Midbrain (tissue), 1 donor: ENCODE data around the gene MUC15.

ENCODE experiments used
- DNase-seq: peaks from one replicate; lab custom pipeline; 2025; lab: John Stamatoyannopoulos, UW

Gene MUC15

GRCh38 chr11:26573896-26574295 is 1.8 kb upstream of the MUC15 start:
- no peak for DNase-seq

- no peak for DNase-seq
These were observed 823 bp upstream of the MUC15 start for GRCh38 chr11:26572770-26573402.

- DNase-seq = no peak
These were observed 2.4 kb downstream of the MUC15 start for GRCh38 chr11:26569646-26570045.

GRCh38 chr11:26558190-26558589 is 13.9 kb downstream of the MUC15 start:
- no peak for DNase-seq

- DNase-seq = no peak
These were observed 14.4 kb downstream of the MUC15 start for GRCh38 chr11:26557666-26558065.

GRCh38 chr11:26556582-26556981 is 15.5 kb downstream of the MUC15 start:
- DNase-seq = no peak

GRCh38 chr11:26554455-26554854 is 17.6 kb downstream of the MUC15 start:
- no peak for DNase-seq

- no peak for DNase-seq
These were observed 18.9 kb downstream of the MUC15 start for GRCh38 chr11:26553182-26553581.

GRCh38 chr11:26551186-26551801 is 20.8 kb downstream of the MUC15 start:
- DNase-seq = no peak

GRCh38 chr11:26550022-26550421 is 22.0 kb downstream of the MUC15 start:
- DNase-seq = no peak

GRCh38 chr11:26549176-26549575 is 22.9 kb downstream of the MUC15 start:
- no peak for DNase-seq

GRCh38 chr11:26541870-26542269 is 30.2 kb downstream of the MUC15 start:
- no peak for DNase-seq

GRCh38 chr11:26539517-26539916 is 32.5 kb downstream of the MUC15 start:
- no peak for DNase-seq

GRCh38 chr11:26537341-26537740 is 34.7 kb downstream of the MUC15 start:
- DNase-seq = no peak

- DNase-seq = no peak
These were observed 44.4 kb downstream of the MUC15 start for GRCh38 chr11:26527685-26528084.

GRCh38 chr11:26522912-26523610 is 49.0 kb downstream of the MUC15 start:
- no peak for DNase-seq

GRCh38 chr11:26519469-26519868 is 52.6 kb downstream of the MUC15 start:
- no peak for DNase-seq

- no peak for DNase-seq
These were observed 59.9 kb downstream of the MUC15 start for GRCh38 chr11:26512196-26512595.

GRCh38 chr11:26510756-26511155 is 61.3 kb downstream of the MUC15 start:
- DNase-seq = no peak

- no peak for DNase-seq
These were observed 61.9 kb downstream of the MUC15 start for GRCh38 chr11:26510164-26510563.
